Measurements from ENCODE around the gene IL17B. TPM values are rescaled to one million over a fixed set of nuclear protein-coding genes. Genes with fewer than 3 reads are reported as not detected.

Gene IL17B
- total and polyA plus RNA-seq, 2 of the 13 experiments (the other 11 are each of a cell fraction or from before 2014, with no cell fraction given): 0.29 to 2.6 TPM

DNA sequence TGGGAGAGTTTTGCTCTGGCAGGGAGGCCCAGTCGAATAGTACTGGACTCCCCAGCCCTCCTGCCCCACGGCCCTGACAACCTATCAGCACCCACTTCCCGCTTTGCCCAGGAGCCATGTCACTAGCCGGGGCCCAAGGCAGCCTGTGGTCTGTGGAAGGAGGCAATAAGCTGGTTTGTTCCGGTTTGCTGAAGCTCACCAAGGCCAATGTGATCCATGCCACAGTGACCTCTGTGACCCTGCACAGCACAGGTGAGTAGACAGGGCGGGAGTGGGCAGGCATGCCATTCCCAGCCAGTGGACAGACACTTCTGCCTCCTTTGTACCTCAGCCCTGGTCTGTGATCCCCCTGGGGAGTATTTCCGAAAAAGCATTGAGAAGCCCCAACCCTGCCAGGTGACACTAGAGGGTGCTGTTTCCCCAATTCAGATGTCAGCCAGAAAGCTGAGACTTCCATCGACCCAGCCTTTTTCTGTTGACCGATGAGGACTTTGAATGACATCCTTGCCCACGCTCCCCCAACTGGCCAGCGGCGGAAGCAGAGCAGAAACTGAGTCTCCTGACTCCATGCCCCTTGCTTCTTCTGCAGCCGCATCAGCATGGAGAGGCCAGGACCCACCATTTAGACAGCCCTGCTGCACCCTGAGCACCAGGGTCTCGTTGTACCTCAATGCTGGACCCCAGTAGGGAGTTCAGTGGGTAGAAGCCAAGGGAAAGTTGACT is 11.7 kb downstream of the IL17B start (continued):
- TF ChIP-seq, protein P1, sequence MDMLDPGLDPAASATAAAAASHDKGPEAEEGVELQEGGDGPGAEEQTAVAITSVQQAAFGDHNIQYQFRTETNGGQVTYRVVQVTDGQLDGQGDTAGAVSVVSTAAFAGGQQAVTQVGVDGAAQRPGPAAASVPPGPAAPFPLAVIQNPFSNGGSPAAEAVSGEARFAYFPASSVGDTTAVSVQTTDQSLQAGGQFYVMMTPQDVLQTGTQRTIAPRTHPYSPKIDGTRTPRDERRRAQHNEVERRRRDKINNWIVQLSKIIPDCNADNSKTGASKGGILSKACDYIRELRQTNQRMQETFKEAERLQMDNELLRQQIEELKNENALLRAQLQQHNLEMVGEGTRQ (IDR thresholded peaks at IDR 0.05; ENCODE audit: low read depth, low read length): 0 out of 2 replicates have a peak, but pooled peaks have one; percentile 4
- TF ChIP-seq, protein P1 (CRISPR knock-in tag; IDR thresholded peaks at IDR 0.05; ENCODE audit: borderline replicate concordance): no peak
- TF ChIP-seq ETV5 (CRISPR knock-in tag; IDR thresholded peaks at IDR 0.05; ENCODE audit: borderline replicate concordance) (peak; percentile 29; the same call in 1 of the 2 replicates), CERS6 (CRISPR knock-in tag; IDR thresholded peaks at IDR 0.05) (no peak), HIVEP1 (CRISPR knock-in tag; IDR thresholded peaks at IDR 0.05) (no peak), ZNF232 (CRISPR knock-in tag; IDR thresholded peaks at IDR 0.05; ENCODE audit: borderline replicate concordance) (no peak), ATF6 (CRISPR knock-in tag; conservative IDR thresholded peaks at IDR 0.05) (0 out of 2 replicates have a peak, but pooled peaks have one; percentile 41), ZFP90 (CRISPR knock-in tag; IDR thresholded peaks at IDR 0.05; ENCODE audit: borderline replicate concordance) (no peak), HOXA3 (CRISPR knock-in tag; IDR thresholded peaks at IDR 0.05) (peak; percentile 49; the same call in 1 of the 2 replicates), KDM3A (CRISPR knock-in tag; IDR thresholded peaks at IDR 0.05; ENCODE audit: low read depth) (peak; percentile 79), HIC2 (CRISPR knock-in tag; IDR thresholded peaks at IDR 0.05; ENCODE audit: low read depth) (peak; percentile 83; the same call in 1 of the 2 replicates), ZFP82 (CRISPR knock-in tag; IDR thresholded peaks at IDR 0.05; ENCODE audit: borderline replicate concordance) (no peak), ZSCAN9 (CRISPR knock-in tag; IDR thresholded peaks at IDR 0.05; ENCODE audit: borderline replicate concordance) (peak; percentile 81; the same call in 1 of the 2 replicates), DBP (CRISPR knock-in tag; IDR thresholded peaks at IDR 0.05; ENCODE audit: not compliant biosample characterization) (no peak), THYN1 (CRISPR knock-in tag; IDR thresholded peaks at IDR 0.05; ENCODE audit: borderline replicate concordance, low read depth) (no peak), IRX3 (CRISPR knock-in tag; IDR thresholded peaks at IDR 0.05; ENCODE audit: borderline replicate concordance, low read depth) (no peak), NR2F2 (IDR thresholded peaks at IDR 0.05; ENCODE audit: borderline replicate concordance, low read depth) (no peak), TBL1XR1 (IDR thresholded peaks at IDR 0.05; ENCODE audit: borderline replicate concordance, low read length, partially characterized antibody) (no peak), ZNF773 (CRISPR knock-in tag; IDR thresholded peaks at IDR 0.05; ENCODE audit: borderline replicate concordance) (no peak), PHF8 (CRISPR knock-in tag; IDR thresholded peaks at IDR 0.05) (no peak; the same call in 1 of the 2 replicates)
- TF ChIP-seq, protein P2, sequence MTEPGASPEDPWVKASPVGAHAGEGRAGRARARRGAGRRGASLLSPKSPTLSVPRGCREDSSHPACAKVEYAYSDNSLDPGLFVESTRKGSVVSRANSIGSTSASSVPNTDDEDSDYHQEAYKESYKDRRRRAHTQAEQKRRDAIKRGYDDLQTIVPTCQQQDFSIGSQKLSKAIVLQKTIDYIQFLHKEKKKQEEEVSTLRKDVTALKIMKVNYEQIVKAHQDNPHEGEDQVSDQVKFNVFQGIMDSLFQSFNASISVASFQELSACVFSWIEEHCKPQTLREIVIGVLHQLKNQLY (CRISPR knock-in tag; IDR thresholded peaks at IDR 0.05): no peak
